Endothelial cell of umbilical vein (primary cell): ENCODE results near the gene RAN. TPM values are rescaled to one million over a fixed set of nuclear protein-coding genes. Genes with fewer than 3 reads are reported as not detected.

Experiments
- BruUV-seq: library from RNA; stranded (reverse); fragments of 400-500 nt; replicated peaks from 2 replicates; lab custom pipeline; 2021; lab: Mats Ljungman, UMichigan
- CTCF ChIA-PET: fragments of 300-600, 350-600 bp; sonication (Branson Sonifier 250); formaldehyde crosslinking; loops from one replicate; lab custom pipeline; 2021; ENCODE audit warnings: antibody characterized with exemption, inconsistent platforms; lab: Charles Lee
- POLR2A ChIA-PET: fragments of 300-600, 350-600 bp; sonication (Branson Sonifier 250); formaldehyde crosslinking; loops from one replicate; lab custom pipeline; 2021; ENCODE audit warnings: antibody characterized with exemption, inconsistent platforms; lab: Charles Lee
- DNase-seq: peaks from one replicate; pipeline ENCODE4 v3.0.0-alpha.2; 2011; ENCODE audit warnings: low read depth, low spot score
- FAIRE-seq: peaks from 2 replicates; lab custom pipeline; 2011; peaks lifted over from hg19 to GRCh38; lab: Jason Lieb, UNC
- H2AFZ ChIP-seq: 2 replicates; pipeline ENCODE4 v1.6.0; 2012; ENCODE audit warnings: low read depth, low read length, control low read depth, inconsistent platforms
- H3K27ac ChIP-seq: 2 replicates; pipeline ENCODE4 v1.5.1; 2011; ENCODE audit warnings: low read depth, mild to moderate bottlenecking, control low read depth, low read length, moderate library complexity; ENCODE audit not compliant: insufficient read depth
- H3K27me3 ChIP-seq, 2 experiments: 2 replicates each; pipeline versions ENCODE4 v1.6.0 to v1.6.1; 2011; ENCODE audit warnings: low read length in 2 of 2, mixed read lengths in 1 of 2; ENCODE audit not compliant: control insufficient read depth in 2 of 2, insufficient read depth in 2 of 2
- H3K36me3 ChIP-seq, 2 experiments: 2 replicates in 1 of 2; 3 replicates in 1 of 2; pipeline ENCODE4 v1.5.1; 2011; ENCODE audit warnings: low read length in 2 of 2, mild to moderate bottlenecking in 1 of 2, moderate library complexity in 1 of 2; ENCODE audit not compliant: control insufficient read depth in 2 of 2, insufficient read depth in 2 of 2; ENCODE audit errors: extremely low read depth in 1 of 2
- H3K4me1 ChIP-seq: 3 replicates; pipeline ENCODE4 v1.5.1; 2011; ENCODE audit warnings: mild to moderate bottlenecking, low read length; ENCODE audit not compliant: control insufficient read depth, insufficient read depth; ENCODE audit errors: extremely low read depth
- H3K4me2 ChIP-seq: 2 replicates; pipeline ENCODE4 v1.6.1; 2011; ENCODE audit warnings: low read length, control low read depth, mixed read lengths; ENCODE audit not compliant: insufficient read depth
- H3K4me3 ChIP-seq, 3 experiments: fragments of 200-600 bp in 1 of 3; sonication (generic), shearing (Covaris generic) in 1 of 3; replicated peaks in 1 of 3; 2 replicates each; pipeline ENCODE4 v1.5.1; 2011 to 2016; ENCODE audit warnings: control low read depth in 3 of 3, low read length in 3 of 3, mild to moderate bottlenecking in 2 of 3, inconsistent platforms in 1 of 3, low read depth in 1 of 3, moderate library complexity in 1 of 3; ENCODE audit not compliant: insufficient read depth in 1 of 3
- H3K79me2 ChIP-seq: 2 replicates; pipeline ENCODE4 v1.6.0; 2012; ENCODE audit warnings: low read length, inconsistent platforms; ENCODE audit not compliant: control insufficient read depth, insufficient read depth
- H3K9ac ChIP-seq: replicated peaks from 2 replicates; pipeline ENCODE3; 2011; ENCODE audit warnings: low read length, control low read depth; ENCODE audit not compliant: insufficient read depth; ENCODE audit errors: extremely low read depth
- H3K9me1 ChIP-seq: replicated peaks from 3 replicates; pipeline ENCODE4 v1.6.0; 2011; ENCODE audit warnings: mild to moderate bottlenecking, low read length; ENCODE audit not compliant: control insufficient read depth, insufficient read depth; ENCODE audit errors: extremely low read depth
- H3K9me3 ChIP-seq: replicated peaks from 2 replicates; pipeline ENCODE4 v1.5.1; 2012; ENCODE audit warnings: low read length, inconsistent platforms; ENCODE audit not compliant: control insufficient read depth, insufficient read depth
- H4K20me1 ChIP-seq: replicated peaks from 2 replicates; pipeline ENCODE3; 2011; ENCODE audit warnings: mild to moderate bottlenecking, low read length; ENCODE audit not compliant: control insufficient read depth, insufficient read depth; ENCODE audit errors: extremely low read depth
- EZH2 ChIP-seq: IDR thresholded peaks from 2 replicates; pipeline ENCODE4 v1.6.1; 2012; ENCODE audit warnings: borderline replicate concordance, low read depth, mild to moderate bottlenecking, moderate library complexity, low read length, inconsistent platforms; ENCODE audit not compliant: severe bottlenecking
- FOS ChIP-seq: IDR thresholded peaks from 2 replicates; pipeline ENCODE4 v1.6.1; 2011; ENCODE audit warnings: mild to moderate bottlenecking, low read length, moderate library complexity, borderline replicate concordance; ENCODE audit not compliant: insufficient read depth
- GATA2 ChIP-seq: IDR thresholded peaks from 2 replicates; pipeline ENCODE4 v1.7.0; 2011; ENCODE audit warnings: low read depth, mild to moderate bottlenecking, moderate library complexity, mixed read lengths, low read length; ENCODE audit not compliant: insufficient read length, insufficient read depth
- JUN ChIP-seq: IDR thresholded peaks from 2 replicates; pipeline ENCODE4 v1.6.1; 2011; ENCODE audit warnings: borderline replicate concordance, low read depth; ENCODE audit not compliant: insufficient read length, insufficient read depth
- MAX ChIP-seq: IDR thresholded peaks from 2 replicates; pipeline ENCODE4 v1.6.1; 2011; ENCODE audit not compliant: insufficient read depth, insufficient read length
- MYC ChIP-seq: IDR thresholded peaks from one replicate; pipeline ENCODE4 v1.6.1; 2011; ENCODE audit warnings: mild to moderate bottlenecking, low read depth, low read length
- POLR2A ChIP-seq: IDR thresholded peaks from 2 replicates; pipeline ENCODE4 v1.6.1; 2012; ENCODE audit warnings: low read depth, mild to moderate bottlenecking, control low read depth, low read length
- POLR2AphosphoS5 ChIP-seq: IDR thresholded peaks from 2 replicates; pipeline ENCODE4 v1.6.1; 2012; ENCODE audit warnings: low read depth, mild to moderate bottlenecking, control low read depth, low read length, moderate library complexity; ENCODE audit not compliant: insufficient read depth
- dilution Hi-C: fragments of 300-500 bp; cut with MboI; formaldehyde crosslinking; loops from one replicate; pipeline ENCODE4 v1.15.0; 2019; ENCODE audit warnings: low sequenced_read_pairs; ENCODE audit not compliant: extremely low pct_ligation_motif_present
- intact Hi-C: fragments of 100-400 bp; cut with micrococcal nuclease; formaldehyde crosslinking; loops from one replicate; pipeline ENCODE4 v1.10.0; 2022
- polyA plus RNA-seq, 4 experiments: library from polyadenylated mRNA; depleted of rRNA in 3 of 4; stranded (reverse) in 3 of 4; unstranded in 1 of 4; fragments of >200 nt; gene quantifications; 2 replicates each; pipeline versions ENCODE4 v1.2.1 to v1.2.3, GENCODE V29; 2011 to 2012; ENCODE audit warnings: missing spikeins in 1 of 4
- total RNA-seq: library from RNA; stranded (reverse); gene quantifications from 2 replicates; pipeline ENCODE4 v1.2.3, GENCODE V29; 2021
- TF ChIP-seq, protein P1 (sequence below), 2 donors: IDR thresholded peaks; 1 replicate in 1 of 2; 2 replicates in 1 of 2; pipeline ENCODE4 v1.5.1; 2011; ENCODE audit warnings: low read length in 2 of 2, mild to moderate bottlenecking in 2 of 2, moderate library complexity in 2 of 2, control low read depth in 1 of 2, inconsistent platforms in 1 of 2, low read depth in 1 of 2; ENCODE audit not compliant: insufficient read depth in 1 of 2; ENCODE audit errors: extremely low read depth in 1 of 2

The RAN gene
- total and polyA plus RNA-seq, 2 donors (not counting 3 experiments of a cell fraction or from before 2014, with no cell fraction given): 1,075 to 1,205 TPM

DNA sequence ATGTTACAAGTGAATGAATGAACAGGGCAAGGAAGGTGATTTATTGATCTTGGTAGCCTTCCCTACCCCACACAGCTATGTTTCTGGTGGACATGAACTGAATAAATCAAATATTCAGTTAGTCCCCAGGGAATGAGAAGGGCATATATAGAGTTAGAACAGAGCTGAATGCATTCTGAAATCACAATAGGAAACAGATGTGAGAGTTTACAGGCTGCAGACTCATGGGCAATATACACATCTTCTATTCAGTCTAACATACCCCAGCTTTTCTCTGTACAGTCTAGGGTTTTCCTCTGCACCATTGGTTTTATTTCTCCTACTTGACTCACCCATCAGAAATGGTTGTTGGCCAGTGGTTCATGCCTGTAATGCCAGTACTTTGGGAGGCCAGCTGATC, 25.5 kb upstream of the RAN start:
- BruUV-seq: no TSS peak
- ChIA-PET POLR2A (no interaction called here), CTCF (interaction anchor here (0.9 to 1.8 kb wide), 3 partner anchors 20 to 27 kb away, joined by 3 to 4 read pairs (median 3); no protein-coding TSS in a partner anchor)
- no peak overlapping the region for H3K9ac ChIP-seq
- no peaks in the 10 kb centered on the region for H3K36me3 ChIP-seq
- H3K27ac ChIP-seq: no peak overlapping the region
- H4K20me1 ChIP-seq: no peaks in the 10 kb centered on the region
- TF ChIP-seq POLR2AphosphoS5 (no peak), FOS (no peak), MAX (no peak), MYC (no peak), JUN (no peak), GATA2 (no peak), EZH2 (no peak), POLR2A (no peak)
- TF ChIP-seq, protein P1, sequence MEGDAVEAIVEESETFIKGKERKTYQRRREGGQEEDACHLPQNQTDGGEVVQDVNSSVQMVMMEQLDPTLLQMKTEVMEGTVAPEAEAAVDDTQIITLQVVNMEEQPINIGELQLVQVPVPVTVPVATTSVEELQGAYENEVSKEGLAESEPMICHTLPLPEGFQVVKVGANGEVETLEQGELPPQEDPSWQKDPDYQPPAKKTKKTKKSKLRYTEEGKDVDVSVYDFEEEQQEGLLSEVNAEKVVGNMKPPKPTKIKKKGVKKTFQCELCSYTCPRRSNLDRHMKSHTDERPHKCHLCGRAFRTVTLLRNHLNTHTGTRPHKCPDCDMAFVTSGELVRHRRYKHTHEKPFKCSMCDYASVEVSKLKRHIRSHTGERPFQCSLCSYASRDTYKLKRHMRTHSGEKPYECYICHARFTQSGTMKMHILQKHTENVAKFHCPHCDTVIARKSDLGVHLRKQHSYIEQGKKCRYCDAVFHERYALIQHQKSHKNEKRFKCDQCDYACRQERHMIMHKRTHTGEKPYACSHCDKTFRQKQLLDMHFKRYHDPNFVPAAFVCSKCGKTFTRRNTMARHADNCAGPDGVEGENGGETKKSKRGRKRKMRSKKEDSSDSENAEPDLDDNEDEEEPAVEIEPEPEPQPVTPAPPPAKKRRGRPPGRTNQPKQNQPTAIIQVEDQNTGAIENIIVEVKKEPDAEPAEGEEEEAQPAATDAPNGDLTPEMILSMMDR (IDR thresholded peaks at IDR 0.05; ENCODE audit: extremely low read depth in 1 of 2, insufficient read depth in 1 of 2, low read depth in 1 of 2, low read length in 2 of 2): no peak
- H3K9me1 ChIP-seq: no peaks in the 10 kb centered on the region
- no peaks in the 10 kb centered on the region for H3K9me3 ChIP-seq
- H3K27me3 ChIP-seq: peaks cover 0 to 5% of the 10 kb centered on the region in 2 experiments
- H3K4me2 ChIP-seq: no peak overlapping the region
- no peaks in the 10 kb centered on the region for H3K79me2 ChIP-seq
- FAIRE-seq (no peak), DNase-seq (no peak)
- intact Hi-C loops (no loop called here), dilution Hi-C loops (no loop called here)
- no peak overlapping the region for H3K4me3 ChIP-seq
- no peaks in the 10 kb centered on the region for H3K4me1 ChIP-seq
- H2AFZ ChIP-seq: no peak overlapping the region
